IMR-90 (cell line): ENCODE data around the gene KHK. TPM values are rescaled to one million over a fixed set of nuclear protein-coding genes. Genes with fewer than 3 reads are reported as not detected.

Experiments used
- ATAC-seq: fragments of 200-7000 bp; cut with Tn5 transposase; 2 replicates; pipeline ENCODE4 v1.9.1; 2020; ENCODE audit warnings: low read depth, mild to moderate bottlenecking, moderate library complexity
- BruUV-seq: library from RNA; stranded (reverse); fragments of 400-500 nt; replicated peaks from 2 replicates; lab custom pipeline; 2021; lab: Mats Ljungman, UMichigan
- CTCF ChIA-PET: fragments of 300-600 bp; formaldehyde crosslinking; extraction: SDS; loops from one replicate; lab custom pipeline; 2021; ENCODE audit warnings: antibody characterized with exemption; lab: Yijun Ruan, JAX
- POLR2A ChIA-PET: fragments of 300-600 bp; sonication (Branson Sonifier 250); formaldehyde crosslinking; loops from one replicate; lab custom pipeline; 2022; ENCODE audit warnings: antibody characterized with exemption; ENCODE audit not compliant: unreplicated experiment; lab: Charles Lee
- DNase-seq: peaks from one replicate; pipeline ENCODE4 v3.0.0; 2013
- H2AFZ ChIP-seq: replicated peaks from 2 replicates; pipeline ENCODE3; 2013; ENCODE audit warnings: low read length, mild to moderate bottlenecking; ENCODE audit not compliant: poor library complexity
- H2AK5ac ChIP-seq: 2 replicates; pipeline ENCODE4 v1.6.1; 2013; ENCODE audit warnings: low read depth, low read length, inconsistent platforms
- H2AK9ac ChIP-seq: replicated peaks from 2 replicates; pipeline ENCODE3; 2013; ENCODE audit warnings: mild to moderate bottlenecking, low read depth, low read length, moderate library complexity; ENCODE audit not compliant: poor library complexity
- H2BK120ac ChIP-seq: 2 replicates; pipeline ENCODE4 v1.6.1; 2013; ENCODE audit warnings: low read depth, low read length, inconsistent platforms
- H2BK15ac ChIP-seq: 3 replicates; pipeline ENCODE4 v1.6.1; 2013; ENCODE audit warnings: low read depth, low read length, inconsistent platforms
- H2BK20ac ChIP-seq: 2 replicates; pipeline ENCODE4 v1.6.1; 2013; ENCODE audit warnings: low read depth, mild to moderate bottlenecking, inconsistent platforms, low read length, moderate library complexity
- H2BK5ac ChIP-seq: 2 replicates; pipeline ENCODE4 v1.6.1; 2013; ENCODE audit warnings: mild to moderate bottlenecking, low read depth, low read length, inconsistent platforms; ENCODE audit not compliant: poor library complexity, severe bottlenecking
- H3K14ac ChIP-seq: replicated peaks from 2 replicates; pipeline ENCODE4 v1.6.1; 2013; ENCODE audit warnings: low read depth, low read length, inconsistent platforms
- H3K18ac ChIP-seq: 2 replicates; pipeline ENCODE4 v1.6.1; 2013; ENCODE audit warnings: low read depth, low read length, control low read depth
- H3K23ac ChIP-seq: 2 replicates; pipeline ENCODE4 v1.6.1; 2013; ENCODE audit warnings: low read depth, low read length, inconsistent platforms
- H3K27ac ChIP-seq: 2 replicates; pipeline ENCODE4 v1.5.1; 2013; ENCODE audit warnings: mild to moderate bottlenecking, control low read depth, low read length; ENCODE audit not compliant: insufficient read depth
- H3K27me3 ChIP-seq: 2 replicates; pipeline ENCODE4 v1.6.1; 2013; ENCODE audit warnings: low read length; ENCODE audit not compliant: control insufficient read depth, insufficient read depth
- H3K36me3 ChIP-seq: 2 replicates; pipeline ENCODE4 v1.6.1; 2013; ENCODE audit warnings: low read length, mixed read lengths; ENCODE audit not compliant: control insufficient read depth, insufficient read depth
- H3K4ac ChIP-seq: 2 replicates; pipeline ENCODE4 v1.6.1; 2013; ENCODE audit warnings: low read depth, low read length, inconsistent platforms
- H3K4me1 ChIP-seq: 2 replicates; pipeline ENCODE4 v1.6.1; 2013; ENCODE audit warnings: low read length, mixed read lengths; ENCODE audit not compliant: control insufficient read depth, insufficient read depth
- H3K4me2 ChIP-seq: 2 replicates; pipeline ENCODE4 v1.6.1; 2013; ENCODE audit warnings: low read depth, mild to moderate bottlenecking, control low read depth, low read length, moderate library complexity
- H3K4me3 ChIP-seq: 2 replicates; pipeline ENCODE4 v1.5.1; 2013; ENCODE audit warnings: low read depth, mild to moderate bottlenecking, control low read depth, low read length, moderate library complexity; ENCODE audit not compliant: insufficient read depth
- H3K56ac ChIP-seq: 2 replicates; pipeline ENCODE4 v1.6.1; 2013; ENCODE audit warnings: low read length, inconsistent platforms; ENCODE audit not compliant: insufficient read depth; ENCODE audit errors: extremely low read depth
- H3K79me1 ChIP-seq, 2 experiments: 2 replicates each; pipeline ENCODE4 v1.6.1; 2013; ENCODE audit warnings: low read length in 2 of 2, inconsistent platforms in 1 of 2, low read depth in 1 of 2
- H3K9ac ChIP-seq: 2 replicates; pipeline ENCODE4 v1.6.1; 2013; ENCODE audit warnings: low read depth, low read length, control low read depth
- H3K9me1 ChIP-seq: 2 replicates; pipeline ENCODE4 v1.6.1; 2013; ENCODE audit warnings: low read length, inconsistent platforms; ENCODE audit not compliant: insufficient read depth
- H3K9me3 ChIP-seq: 2 replicates; pipeline ENCODE4 v1.6.1; 2013; ENCODE audit warnings: low read length; ENCODE audit not compliant: control insufficient read depth, insufficient read depth
- H4K20me1 ChIP-seq: 2 replicates; pipeline ENCODE4 v1.6.1; 2013; ENCODE audit warnings: low read length, inconsistent platforms; ENCODE audit not compliant: insufficient read depth
- H4K5ac ChIP-seq: 2 replicates; pipeline ENCODE4 v1.6.1; 2013; ENCODE audit warnings: mild to moderate bottlenecking, low read depth, low read length, control low read depth
- H4K8ac ChIP-seq, 2 experiments: 2 replicates each; pipeline ENCODE4 v1.6.1; 2013; ENCODE audit warnings: low read depth in 2 of 2, low read length in 2 of 2, control low read depth in 1 of 2, inconsistent platforms in 1 of 2
- H4K91ac ChIP-seq: 2 replicates; pipeline ENCODE4 v1.6.1; 2013; ENCODE audit warnings: low read depth, low read length, inconsistent platforms; ENCODE audit not compliant: insufficient read depth
- BHLHE40 ChIP-seq: fragments of 150-350 bp; IDR thresholded peaks from 2 replicates; pipeline ENCODE4 v1.6.1; 2016; ENCODE audit warnings: mild to moderate bottlenecking, low read depth, low read length
- CHD1 ChIP-seq: IDR thresholded peaks from 2 replicates; pipeline ENCODE4 v1.6.1; 2012; ENCODE audit warnings: low read depth, low read length, improper control_type of control experiment
- CTCF ChIP-seq: conservative IDR thresholded peaks from 2 replicates; pipeline ENCODE4 v1.5.1; 2012; ENCODE audit warnings: mild to moderate bottlenecking, low read depth, low read length, improper control_type of control experiment
- ELK1 ChIP-seq: fragments of 150-350 bp; IDR thresholded peaks from 2 replicates; pipeline ENCODE4 v1.6.1; 2016; ENCODE audit warnings: low read depth, mild to moderate bottlenecking, low read length, moderate library complexity, borderline replicate concordance
- MXI1 ChIP-seq: IDR thresholded peaks from 2 replicates; pipeline ENCODE4 v1.6.1; 2012; ENCODE audit warnings: low read depth, mild to moderate bottlenecking, low read length, moderate library complexity, borderline replicate concordance
- NFE2L2 ChIP-seq: fragments of 150-350 bp; IDR thresholded peaks from 2 replicates; pipeline ENCODE4 v1.6.1; 2016; ENCODE audit warnings: low read depth, mild to moderate bottlenecking, low read length
- POLR2A ChIP-seq: IDR thresholded peaks from 2 replicates; pipeline ENCODE4 v1.6.1; 2012; ENCODE audit warnings: mild to moderate bottlenecking, low read depth, low read length
- RAD21 ChIP-seq: IDR thresholded peaks from 2 replicates; pipeline ENCODE4 v1.6.1; 2012; ENCODE audit warnings: low read length, improper control_type of control experiment
- WGBS, 2 experiments: methylation state at CpG; one replicate each; pipeline versions ENCODE4 v1.1.5 to v1.1.7; 2013; ENCODE audit warnings: missing lambda C conversion rate in 2 of 2; ENCODE audit not compliant: insufficient read length in 1 of 2; ENCODE audit errors: extremely low coverage in 2 of 2; 5-methylcytosine and 5-hydroxymethylcytosine counted together
- dilution Hi-C: fragments of 300-500 bp; cut with HindIII; formaldehyde crosslinking; loops from one replicate; pipeline ENCODE4 v1.14.3; 2018; ENCODE audit warnings: low sequenced_read_pairs; ENCODE audit not compliant: unreplicated experiment
- in situ Hi-C: fragments of 300-500 bp; cut with MboI; formaldehyde crosslinking; loops from 3 replicates; pipeline ENCODE4 v1.14.3; 2019; ENCODE audit warnings: low sequenced_read_pairs, inconsistent platforms, mixed read lengths
- intact Hi-C: fragments of 100-400 bp; cut with micrococcal nuclease; formaldehyde crosslinking; loops from 2 replicates; pipeline ENCODE4 v1.10.0; 2022
- polyA plus RNA-seq, 3 experiments: library from polyadenylated mRNA; depleted of rRNA; stranded (reverse); fragments of >200 nt; gene quantifications; 2 replicates each; pipeline ENCODE4 v1.2.3, GENCODE V29; 2012; ENCODE audit warnings: low replicate concordance in 1 of 3
- total RNA-seq: library from RNA; depleted of rRNA; stranded (reverse); fragments of >200 nt; gene quantifications from 2 replicates; pipeline ENCODE4 v1.2.3, GENCODE V29; 2012

The KHK gene
- total and polyA plus RNA-seq, 2 of the 4 experiments (the other 2 are of a cell fraction), result 0.72 to 0.82 TPM

GRCh38 chr2:27130396-27130795 lies 43.8 kb downstream of the KHK start (continued):
- no peak for TF ChIP-seq CTCF
- TF ChIP-seq NFE2L2, result no peak
- TF ChIP-seq BHLHE40, result no peak
- TF ChIP-seq MXI1, result no peak
- no peak for TF ChIP-seq CHD1

DNA sequence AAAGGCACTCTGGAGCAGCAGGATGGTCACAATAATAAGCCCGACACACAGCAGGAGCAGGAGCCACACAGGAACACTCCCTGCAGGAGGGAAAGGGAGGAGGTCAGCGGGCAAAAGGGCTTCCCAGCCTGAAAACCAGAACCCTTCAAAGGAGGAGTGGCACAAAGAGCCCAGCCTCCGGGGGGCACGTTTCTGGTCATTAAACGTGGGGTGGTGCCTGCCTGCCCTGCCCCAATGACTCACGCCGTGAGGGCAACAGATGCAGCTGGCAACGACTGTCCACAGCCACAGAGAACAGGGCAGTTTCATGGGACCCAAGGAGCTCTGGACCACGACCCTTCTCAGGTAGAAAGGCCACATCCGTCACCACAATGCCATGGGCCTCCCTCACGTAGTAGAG lies 44.9 kb downstream of the KHK start:
- TF ChIP-seq ELK1, result no peak
- no peak for TF ChIP-seq POLR2A
- no peak for TF ChIP-seq RAD21
- H3K9me1 ChIP-seq, result peaks cover 14% of the 10 kb centered on the region
- peaks cover 14 to 27% of the 10 kb centered on the region in 2 experiments for H3K79me1 ChIP-seq
- no peak overlapping the region for H2AK5ac ChIP-seq
- no peak overlapping the region for H3K4ac ChIP-seq
- no peaks in the 10 kb centered on the region for H3K27me3 ChIP-seq
- H3K9ac ChIP-seq, result no peak overlapping the region
- in situ Hi-C loops, result no loop called here
- no peak overlapping the region for H2BK120ac ChIP-seq
- H4K8ac ChIP-seq, result no peak overlapping the region
- H2BK5ac ChIP-seq, result no peak overlapping the region
- peaks cover 34% of the 10 kb centered on the region for H3K36me3 ChIP-seq
- H2BK15ac ChIP-seq, result no peak overlapping the region
- H2BK20ac ChIP-seq, result no peak overlapping the region
- no peak overlapping the region for H3K56ac ChIP-seq
- ChIA-PET POLR2A (no interaction called here), CTCF (no interaction called here)
- no peak overlapping the region for H4K91ac ChIP-seq
- peaks cover 15% of the 10 kb centered on the region for H4K20me1 ChIP-seq
- intact Hi-C loops, result no loop called here
- no peak overlapping the region for H3K14ac ChIP-seq
- DNase-seq (no peak), ATAC-seq (no peak)
- WGBS, 2 experiments, result 92% methylated on average over 7 of the region's 11 CpGs; no CpG with 5 or more reads in 1 of the 2 experiments
- no TSS peak for BruUV-seq
- H4K5ac ChIP-seq, result no peak overlapping the region
- H3K4me2 ChIP-seq, result no peak overlapping the region
- no peak overlapping the region for H3K4me3 ChIP-seq
- H3K4me1 ChIP-seq, result peaks cover 9% of the 10 kb centered on the region
- no peak overlapping the region for H3K23ac ChIP-seq
- dilution Hi-C loops, result no loop called here
- no peaks in the 10 kb centered on the region for H3K9me3 ChIP-seq
- no peak overlapping the region for H2AK9ac ChIP-seq
- H3K27ac ChIP-seq, result no peak overlapping the region
- H2AFZ ChIP-seq, result no peak overlapping the region
- H3K18ac ChIP-seq, result no peak overlapping the region
